IMR-90 (cell line): Measurements from ENCODE around the gene BTG3. TPM values are rescaled to one million over a fixed set of nuclear protein-coding genes. Genes with fewer than 3 reads are reported as not detected.

Source experiments
- microRNA-seq, 2 experiments: library from miRNA; stranded (forward) in 1 of 2; unstranded in 1 of 2; fragments of 10-50 nt in 1 of 2; fragments of <30 nt in 1 of 2; gene quantifications in 1 of 2; microRNA quantifications in 1 of 2; one replicate each; pipeline versions ENCODE3 to v1.1.0; 2013 to 2020; ENCODE audit not compliant: insufficient read depth in 1 of 2, insufficient read length in 1 of 2, unreplicated experiment in 1 of 2
- polyA plus RNA-seq, 3 experiments: library from polyadenylated mRNA; depleted of rRNA; stranded (reverse); fragments of >200 nt; gene quantifications; 2 replicates each; pipeline ENCODE4 v1.2.3, GENCODE V29; 2012; ENCODE audit warnings: low replicate concordance in 1 of 3
- small RNA-seq, 5 experiments: library from RNA; depleted of rRNA; stranded (forward); fragments of <200 nt; gene quantifications; one replicate each; pipeline ENCODE3, GENCODE V24; 2012
- total RNA-seq: library from RNA; depleted of rRNA; stranded (reverse); fragments of >200 nt; gene quantifications from 2 replicates; pipeline ENCODE4 v1.2.3, GENCODE V29; 2012; rRNA removed

Gene BTG3
- total and polyA plus RNA-seq, 2 of the 4 experiments (the other 2 are of a cell fraction): 22.4 to 38.1 TPM

Small RNA genes lying within 50 kb of the gene (microRNA-seq; reads per million reads assigned to microRNA genes)
- not detected for gene RF00019 (ENCODE audit: insufficient read depth, insufficient read length)

Small RNA genes lying within 50 kb of the gene (small RNA-seq; reads per million reads assigned to genes)
- 0 reads per million in 5 experiments for gene RF00019

Other genes with a start within 250 kb of the BTG3 start
- gene CXADR, start 99.9 kb downstream of the BTG3 start, total RNA-seq: 0.83 and 1.1 TPM in 2 replicates
- gene CXADR, start 99.9 kb downstream of the BTG3 start, polyA plus RNA-seq (2012; rRNA removed): 0.21 and 0.26 TPM in 2 replicates
- 9.3 and 13.1 TPM in 2 replicates for gene C21orf91, start 206.5 kb upstream of the BTG3 start, total RNA-seq
- gene C21orf91, start 206.5 kb upstream of the BTG3 start, polyA plus RNA-seq (2012; rRNA removed): 3.6 and 3.7 TPM in 2 replicates